HG02852 (cell line): ENCODE results near the gene KREMEN1.

Experiments
- ATAC-seq: cut with Tn5 transposase; IDR thresholded peaks from one replicate; pipeline ENCODE4 v1.9.1; 2021; ENCODE audit warnings: mild to moderate bottlenecking, moderate library complexity; ENCODE audit not compliant: unreplicated experiment

The KREMEN1 gene

GRCh38 chr22:29048822-29049654, 23.8 kb upstream of the KREMEN1 start:
- ATAC-seq, result no peak

DNA sequence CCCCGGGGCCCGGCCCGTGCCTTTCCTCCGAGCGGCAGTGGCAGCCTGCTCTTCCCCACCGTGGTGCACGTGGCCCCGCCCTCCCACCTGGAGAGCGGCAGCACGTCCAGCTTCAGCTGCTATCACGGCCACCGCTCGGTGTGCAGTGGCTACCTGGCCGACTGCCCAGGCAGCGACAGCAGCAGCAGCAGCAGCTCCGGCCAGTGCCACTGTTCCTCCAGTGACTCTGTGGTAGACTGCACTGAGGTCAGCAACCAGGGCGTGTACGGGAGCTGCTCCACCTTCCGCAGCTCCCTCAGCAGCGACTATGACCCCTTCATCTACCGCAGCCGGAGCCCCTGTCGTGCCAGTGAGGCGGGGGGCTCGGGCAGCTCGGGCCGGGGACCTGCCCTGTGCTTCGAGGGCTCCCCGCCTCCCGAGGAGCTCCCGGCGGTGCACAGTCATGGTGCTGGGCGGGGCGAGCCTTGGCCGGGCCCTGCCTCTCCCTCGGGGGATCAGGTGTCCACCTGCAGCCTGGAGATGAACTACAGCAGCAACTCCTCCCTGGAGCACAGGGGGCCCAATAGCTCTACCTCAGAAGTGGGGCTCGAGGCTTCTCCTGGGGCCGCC, 23.1 kb upstream of the KREMEN1 start:
- ATAC-seq, result no peak

DNA sequence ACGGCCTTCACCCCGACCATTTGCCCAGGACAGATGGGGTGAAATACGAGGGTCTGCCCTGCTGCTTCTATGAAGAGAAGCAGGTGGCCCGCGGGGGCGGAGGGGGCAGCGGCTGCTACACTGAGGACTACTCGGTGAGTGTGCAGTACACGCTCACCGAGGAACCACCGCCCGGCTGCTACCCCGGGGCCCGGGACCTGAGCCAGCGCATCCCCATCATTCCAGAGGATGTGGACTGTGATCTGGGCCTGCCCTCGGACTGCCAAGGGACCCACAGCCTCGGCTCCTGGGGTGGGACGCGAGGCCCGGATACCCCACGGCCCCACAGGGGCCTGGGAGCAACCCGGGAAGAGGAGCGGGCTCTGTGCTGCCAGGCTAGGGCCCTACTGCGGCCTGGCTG, 22.4 kb upstream of the KREMEN1 start:
- ATAC-seq, result no peak

GRCh38 chr22:29053048-29053702, 19.7 kb upstream of the KREMEN1 start:
- ATAC-seq, result no peak

GRCh38 chr22:29054251-29054767, 18.5 kb upstream of the KREMEN1 start:
- no peak for ATAC-seq

DNA sequence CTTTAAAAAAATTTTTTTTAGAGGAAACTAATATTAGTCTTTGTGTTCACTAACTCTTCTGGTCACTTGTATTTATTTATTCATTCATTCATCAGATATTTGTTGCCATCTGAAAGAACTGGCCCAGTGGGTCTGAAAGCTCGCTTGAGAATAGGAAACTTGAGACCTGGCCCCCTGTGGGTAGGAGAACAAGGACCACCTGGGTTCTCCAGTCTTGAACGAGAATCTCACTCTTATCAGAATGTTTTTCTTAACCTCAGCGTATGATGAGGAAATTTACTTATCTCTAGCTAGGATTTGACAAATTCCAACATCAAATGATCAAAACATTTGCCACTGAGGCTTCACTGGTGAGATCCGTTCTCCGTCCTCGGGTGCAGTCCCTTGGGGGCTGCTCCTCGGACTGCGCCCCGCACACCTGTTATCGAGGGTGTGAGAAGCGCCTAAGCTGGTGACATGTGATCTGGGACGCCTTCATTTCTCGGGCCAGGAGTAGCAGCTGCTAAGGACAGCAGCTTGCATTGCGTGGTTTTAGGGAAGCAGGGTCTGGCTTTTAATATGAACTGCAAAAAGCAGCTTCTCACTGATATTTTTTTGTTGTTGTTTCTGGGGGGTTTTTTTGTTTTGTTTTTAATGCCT, 17.5 kb upstream of the KREMEN1 start:
- no peak for ATAC-seq

DNA sequence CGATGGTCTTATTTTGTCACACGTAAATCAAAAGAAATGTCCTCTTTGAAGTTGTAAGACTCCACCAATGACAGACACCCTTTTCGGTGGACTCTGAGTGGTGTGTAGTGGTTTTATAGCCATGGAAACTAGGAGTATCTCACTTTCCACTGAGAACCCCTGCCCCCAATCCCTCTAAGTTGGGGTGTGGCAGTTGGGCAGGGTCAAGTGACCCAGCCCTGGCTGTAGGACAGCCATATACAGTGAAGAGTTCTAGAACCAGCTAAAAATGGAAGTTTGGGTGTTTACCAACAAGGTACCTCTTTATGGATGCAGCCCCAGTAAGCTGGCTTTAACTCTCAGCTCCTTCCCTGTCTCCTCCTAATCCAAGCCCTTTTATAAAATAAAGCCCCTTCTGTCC, 16.4 kb upstream of the KREMEN1 start:
- no peak for ATAC-seq

DNA sequence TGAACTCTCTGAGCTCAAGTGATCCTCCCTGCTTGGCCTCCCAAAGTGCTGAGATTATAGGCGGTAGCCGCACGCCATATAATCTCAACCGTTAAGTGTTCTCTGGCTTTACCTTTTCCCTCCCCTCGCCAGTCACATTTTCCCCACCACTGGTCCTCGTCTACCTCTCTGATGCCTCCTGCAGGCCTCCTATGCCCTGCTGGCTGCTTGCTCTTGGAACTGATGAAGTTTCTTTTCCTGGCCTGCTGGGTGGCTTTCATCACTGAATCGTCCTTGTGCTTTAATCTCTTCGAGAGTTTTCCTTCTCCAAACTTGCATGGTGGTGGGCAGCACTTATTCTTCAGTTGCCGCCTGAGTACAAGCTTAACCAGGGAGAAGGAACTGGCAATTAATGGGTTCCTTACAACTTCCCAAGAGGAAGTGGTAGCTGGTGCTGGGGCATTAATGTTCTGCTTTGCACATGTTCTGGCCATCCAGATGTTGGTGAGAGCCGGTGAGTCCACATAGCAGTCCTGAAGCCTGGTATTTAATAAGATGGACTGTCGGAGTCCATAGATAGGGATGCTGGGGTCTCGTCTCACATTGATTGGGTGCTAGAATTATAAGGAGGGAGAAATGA, 12.5 kb upstream of the KREMEN1 start:
- no peak for ATAC-seq

GRCh38 chr22:29060931-29061330, 11.9 kb upstream of the KREMEN1 start:
- ATAC-seq, result no peak

GRCh38 chr22:29061773-29062172, 11.1 kb upstream of the KREMEN1 start, which contains the start of gene C22orf31:
C22orf31 (minus strand) TSS chr22:29061831; CDS start chr22:29061792, 39 bp downstream.
- no peak for ATAC-seq

- no peak for ATAC-seq
Measured at GRCh38 chr22:29062286-29062821, 10.5 kb upstream of the KREMEN1 start.

DNA sequence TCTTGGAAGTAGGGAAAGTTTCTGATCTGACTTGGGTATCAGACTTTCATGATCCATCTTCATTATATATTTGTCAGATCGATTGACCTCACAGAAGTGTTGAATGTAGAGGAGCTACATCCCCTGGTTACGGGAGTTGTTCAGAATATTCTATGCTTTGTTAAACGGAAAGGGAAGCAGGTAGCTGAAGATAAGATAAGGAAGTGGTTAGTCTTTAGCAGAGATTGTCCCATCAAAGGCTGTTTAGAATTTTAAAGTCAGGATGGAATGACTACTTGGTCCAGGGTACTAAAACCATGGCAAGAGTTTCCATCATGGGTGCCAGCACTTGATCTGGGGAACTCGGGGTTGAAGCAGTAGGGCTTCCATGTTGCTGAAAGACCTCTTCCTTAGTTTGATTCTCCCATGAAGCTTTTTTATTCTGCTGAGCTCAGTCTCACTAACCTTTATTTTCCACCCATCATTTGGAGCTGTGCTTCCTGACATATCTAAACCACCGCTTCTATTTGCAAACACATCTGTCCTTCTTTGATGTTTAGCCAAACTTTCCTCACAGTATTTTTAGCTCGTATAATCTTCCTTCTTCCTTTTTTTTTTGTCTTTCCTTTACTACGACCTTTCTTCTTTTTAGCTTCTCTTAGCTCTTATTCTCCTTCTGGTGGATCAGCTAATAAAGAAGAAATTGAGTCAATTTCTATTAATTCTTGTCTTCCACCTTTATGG, 7.2 kb upstream of the KREMEN1 start:
- no peak for ATAC-seq

GRCh38 chr22:29069463-29069862, 3.4 kb upstream of the KREMEN1 start:
- ATAC-seq, result no peak

- ATAC-seq, result no peak
Measured at GRCh38 chr22:29070490-29070889, 2.3 kb upstream of the KREMEN1 start.

DNA sequence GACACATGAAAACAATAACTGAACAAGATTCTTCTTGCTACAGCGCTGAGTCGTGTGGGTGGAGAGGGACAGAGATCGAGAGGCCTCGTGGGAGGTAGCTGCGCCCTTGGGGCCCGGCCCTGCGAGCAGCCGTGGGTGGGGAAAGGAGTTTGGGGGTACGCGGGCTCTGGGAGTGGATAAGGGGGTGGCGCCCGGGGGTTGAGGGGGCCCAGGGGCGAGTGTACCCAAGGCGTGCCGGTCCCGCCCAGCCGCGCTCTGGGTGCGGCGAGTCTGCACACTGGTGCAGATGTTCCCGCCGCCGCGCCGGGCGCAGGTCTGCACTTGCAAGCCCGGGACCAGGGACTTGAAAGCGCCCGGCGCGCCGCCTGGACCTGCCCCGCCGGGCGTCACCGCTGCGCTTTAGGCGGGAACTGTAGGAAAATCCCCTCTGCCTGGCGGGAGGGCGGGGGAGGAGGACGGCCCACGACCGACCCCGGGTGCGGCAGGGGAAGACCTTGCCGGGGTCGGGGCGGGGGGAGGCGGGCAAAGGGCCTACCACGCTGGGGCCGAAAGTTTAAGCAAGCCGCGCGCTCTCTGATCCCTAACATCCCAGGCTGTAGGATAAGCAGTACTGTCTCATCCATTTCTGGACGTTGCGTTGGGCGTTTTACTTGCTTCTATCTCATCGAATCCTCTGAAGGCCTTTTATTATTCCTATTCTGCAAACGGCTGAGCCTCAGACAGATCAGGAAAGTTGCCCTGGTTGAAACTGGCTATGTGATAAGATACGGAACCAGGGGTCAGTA, 1.4 kb upstream of the KREMEN1 start:
- ATAC-seq, result no peak

DNA sequence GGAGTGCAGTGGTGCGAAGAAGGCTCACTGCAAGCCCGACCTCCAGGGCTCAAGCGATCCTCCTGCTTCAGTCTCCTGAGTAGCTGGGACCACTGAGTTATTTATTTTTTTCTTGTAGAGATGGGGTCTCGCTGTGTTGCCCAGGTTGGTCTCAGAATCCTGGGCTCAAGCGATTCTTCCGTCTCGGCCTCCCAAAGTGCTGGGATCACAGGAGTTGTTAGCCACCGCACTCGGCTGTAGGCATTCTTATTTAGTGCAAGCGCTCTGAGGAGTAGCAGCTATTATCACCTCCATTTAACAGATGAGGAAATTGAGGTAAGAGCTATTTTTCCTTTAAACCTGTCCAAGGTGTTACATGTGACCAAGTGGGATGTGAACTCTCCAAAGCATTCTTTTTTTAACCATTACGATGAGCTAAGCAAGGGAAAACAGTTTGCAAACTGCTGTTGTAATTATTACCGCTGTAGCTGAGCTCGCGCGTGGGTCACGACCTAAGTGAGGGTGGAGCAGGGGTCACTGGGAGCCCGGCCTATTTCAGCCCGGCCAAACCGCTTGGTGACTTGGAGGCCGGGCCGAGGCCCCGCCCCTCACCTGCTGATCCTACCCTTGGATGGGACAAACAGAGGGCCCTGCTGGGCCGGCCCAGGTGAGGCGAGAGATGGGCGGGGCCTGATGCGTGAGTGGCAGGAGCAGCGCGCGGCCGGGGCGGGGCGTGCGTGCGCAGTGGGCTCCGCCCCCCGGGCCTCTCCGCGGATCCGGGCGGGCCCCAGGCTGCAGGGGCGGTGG, 449 bp upstream of the KREMEN1 start:
- ATAC-seq, result peak; percentile 83

- no peak for ATAC-seq
Measured at GRCh38 chr22:29073618-29074275, 912 bp downstream of the KREMEN1 start.

DNA sequence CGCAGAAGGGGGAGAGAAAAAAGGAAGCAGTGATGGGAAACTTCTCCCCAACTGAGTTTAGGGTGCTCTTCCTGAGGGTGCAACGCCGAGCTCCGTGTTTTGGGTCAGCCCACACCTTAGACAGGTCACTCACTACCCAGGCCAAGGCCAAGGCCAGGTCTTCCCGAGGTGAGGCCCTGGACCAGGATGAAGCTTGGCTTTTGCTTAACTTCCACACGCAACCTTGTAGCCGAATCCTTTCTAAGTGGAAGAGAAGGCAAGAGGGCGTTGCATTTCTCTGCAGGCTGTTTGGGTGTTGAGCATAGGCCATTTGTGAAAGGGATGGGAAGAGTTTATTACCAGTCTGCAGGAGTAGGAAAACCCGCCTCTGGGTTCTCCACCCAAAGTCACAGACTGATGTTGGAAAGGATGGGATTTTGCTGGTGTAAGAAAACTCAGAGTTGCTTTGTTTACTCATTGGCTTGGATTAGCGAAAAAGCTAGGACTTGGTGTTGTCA, 1.5 kb downstream of the KREMEN1 start:
- no peak for ATAC-seq
